Brain microvascular endothelial cell (primary cell): ENCODE data around the gene LCE2D.

Source experiments
- DNase-seq: peaks from one replicate; pipeline ENCODE4 v3.0.0-alpha.2; 2020
- H3K27ac ChIP-seq: fragments of 250-450 bp; sonication (Bioruptor Pico); 2 replicates; pipeline ENCODE4 v1.5.1; 2020; ENCODE audit warnings: mild to moderate bottlenecking, moderate library complexity
- H3K27me3 ChIP-seq: fragments of 250-450 bp; sonication (Bioruptor Pico); replicated peaks from 2 replicates; pipeline ENCODE4 v1.5.1; 2020; ENCODE audit warnings: mild to moderate bottlenecking
- H3K36me3 ChIP-seq: fragments of 250-450 bp; sonication (Bioruptor Pico); replicated peaks from 2 replicates; pipeline ENCODE4 v1.5.1; 2020; ENCODE audit warnings: mild to moderate bottlenecking
- H3K4me3 ChIP-seq: 2 replicates; pipeline ENCODE4 v1.5.1; 2011; ENCODE audit warnings: low read depth, mild to moderate bottlenecking, control low read depth, low read length, moderate library complexity
- in situ Hi-C: cut with HindIII; loops from 2 replicates; pipeline ENCODE4 v1.10.0; 2017; ENCODE audit warnings: low sequenced_read_pairs, low pct_ligation_motif_present
- TF ChIP-seq, protein P1 (sequence below): IDR thresholded peaks from 2 replicates; pipeline ENCODE4 v1.5.1; 2011; ENCODE audit warnings: low read depth, mild to moderate bottlenecking, moderate library complexity, low read length, control low read depth, inconsistent platforms; ENCODE audit errors: missing control alignments

Gene LCE2D, protein sequence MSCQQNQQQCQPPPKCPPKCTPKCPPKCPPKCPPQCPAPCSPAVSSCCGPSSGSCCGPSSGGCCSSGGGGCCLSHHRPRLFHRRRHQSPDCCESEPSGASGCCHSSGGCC

DNA sequence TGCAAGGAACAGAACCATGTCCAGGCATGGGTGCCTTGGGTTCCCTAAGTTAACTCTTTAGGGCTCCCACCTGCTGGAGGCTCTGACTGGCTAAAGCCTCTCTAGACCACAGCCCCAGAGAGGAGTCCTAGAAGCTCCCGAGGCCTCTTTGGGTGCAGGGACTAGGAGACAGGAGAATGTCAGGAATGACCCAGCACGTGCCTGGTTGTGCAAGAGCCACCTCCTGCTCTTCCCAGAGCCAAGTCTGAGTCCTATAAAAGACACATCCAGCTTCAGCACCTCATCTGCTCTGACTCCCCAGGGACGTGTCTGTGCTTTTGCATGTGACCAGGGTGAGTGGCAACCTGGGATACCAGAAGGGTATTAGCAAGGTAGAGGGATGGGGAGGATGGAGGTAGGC is at the start of gene LCE2D:
LCE2D (plus strand) TSS at position 283 of the 400 bp plus-strand sequence. CDS start 726 bp downstream, outside the sequence.
- Histone ChIP-seq H3K27me3 (no peaks in the 10 kb centered on the region), H3K36me3 (no peaks in the 10 kb centered on the region), H3K4me3 (no peak within 1 kb of the TSS), H3K27ac (no peak within 1 kb of the TSS)
- no peak for DNase-seq
- TF ChIP-seq, protein P1, sequence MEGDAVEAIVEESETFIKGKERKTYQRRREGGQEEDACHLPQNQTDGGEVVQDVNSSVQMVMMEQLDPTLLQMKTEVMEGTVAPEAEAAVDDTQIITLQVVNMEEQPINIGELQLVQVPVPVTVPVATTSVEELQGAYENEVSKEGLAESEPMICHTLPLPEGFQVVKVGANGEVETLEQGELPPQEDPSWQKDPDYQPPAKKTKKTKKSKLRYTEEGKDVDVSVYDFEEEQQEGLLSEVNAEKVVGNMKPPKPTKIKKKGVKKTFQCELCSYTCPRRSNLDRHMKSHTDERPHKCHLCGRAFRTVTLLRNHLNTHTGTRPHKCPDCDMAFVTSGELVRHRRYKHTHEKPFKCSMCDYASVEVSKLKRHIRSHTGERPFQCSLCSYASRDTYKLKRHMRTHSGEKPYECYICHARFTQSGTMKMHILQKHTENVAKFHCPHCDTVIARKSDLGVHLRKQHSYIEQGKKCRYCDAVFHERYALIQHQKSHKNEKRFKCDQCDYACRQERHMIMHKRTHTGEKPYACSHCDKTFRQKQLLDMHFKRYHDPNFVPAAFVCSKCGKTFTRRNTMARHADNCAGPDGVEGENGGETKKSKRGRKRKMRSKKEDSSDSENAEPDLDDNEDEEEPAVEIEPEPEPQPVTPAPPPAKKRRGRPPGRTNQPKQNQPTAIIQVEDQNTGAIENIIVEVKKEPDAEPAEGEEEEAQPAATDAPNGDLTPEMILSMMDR: no peak
- in situ Hi-C loops: no loop called here

DNA sequence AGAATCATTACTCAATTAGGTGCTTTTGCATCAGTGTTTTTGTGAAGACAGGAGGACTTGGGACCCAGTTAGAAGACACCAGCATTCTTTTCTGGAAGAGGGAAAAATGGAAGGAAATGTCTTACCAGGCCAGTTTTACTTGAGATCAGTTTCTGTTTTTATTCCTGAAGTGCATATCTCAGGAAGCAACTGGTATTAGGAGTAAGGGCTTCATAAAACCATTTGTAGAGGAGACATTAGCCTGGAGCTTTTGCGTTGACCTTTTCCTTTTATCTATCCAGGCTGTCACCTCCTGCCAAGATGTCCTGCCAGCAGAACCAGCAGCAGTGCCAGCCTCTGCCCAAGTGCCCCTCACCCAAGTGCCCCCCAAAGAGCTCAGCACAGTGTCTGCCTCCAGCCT is 49.7 kb upstream of the LCE2D start, which contains the start of gene LCE3B:
LCE3B (plus strand) TSS at position 301 of the 400 bp plus-strand sequence; CDS start at position 301, 0 bp downstream.
- Histone ChIP-seq H3K27me3 (no peaks in the 10 kb centered on the region), H3K27ac (no peak within 1 kb of the TSS), H3K4me3 (no peak within 1 kb of the TSS), H3K36me3 (no peaks in the 10 kb centered on the region)
- no peak for DNase-seq
- TF ChIP-seq, protein P1: no peak
- in situ Hi-C loops: no loop called here

DNA sequence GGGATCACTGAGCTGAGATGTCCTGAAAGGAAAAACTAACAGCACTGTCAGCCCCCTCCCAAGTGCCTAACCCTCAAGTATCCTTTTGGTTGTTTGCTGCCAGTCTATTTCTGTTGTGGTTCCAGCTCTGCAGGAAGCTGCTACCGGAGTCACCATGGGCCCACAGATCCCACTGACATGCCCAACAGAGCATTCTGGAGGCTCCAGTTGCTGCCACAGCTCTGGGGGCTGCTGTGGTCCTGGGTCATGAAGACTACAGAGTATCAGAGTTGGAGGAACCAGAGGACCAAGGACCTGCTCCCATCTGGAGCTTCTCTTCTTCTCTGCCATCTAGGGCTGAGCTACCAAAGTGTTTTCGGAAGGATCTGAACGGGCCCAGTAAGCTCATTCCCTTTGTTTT is 41.2 kb upstream of the LCE2D start:
- TF ChIP-seq, protein P1: no peak
- DNase-seq: no peak
- no peak overlapping the region for H3K27ac ChIP-seq
- H3K4me3 ChIP-seq: no peak overlapping the region
- H3K27me3 ChIP-seq: no peaks in the 10 kb centered on the region
- in situ Hi-C loops: no loop called here
- H3K36me3 ChIP-seq: no peaks in the 10 kb centered on the region

DNA sequence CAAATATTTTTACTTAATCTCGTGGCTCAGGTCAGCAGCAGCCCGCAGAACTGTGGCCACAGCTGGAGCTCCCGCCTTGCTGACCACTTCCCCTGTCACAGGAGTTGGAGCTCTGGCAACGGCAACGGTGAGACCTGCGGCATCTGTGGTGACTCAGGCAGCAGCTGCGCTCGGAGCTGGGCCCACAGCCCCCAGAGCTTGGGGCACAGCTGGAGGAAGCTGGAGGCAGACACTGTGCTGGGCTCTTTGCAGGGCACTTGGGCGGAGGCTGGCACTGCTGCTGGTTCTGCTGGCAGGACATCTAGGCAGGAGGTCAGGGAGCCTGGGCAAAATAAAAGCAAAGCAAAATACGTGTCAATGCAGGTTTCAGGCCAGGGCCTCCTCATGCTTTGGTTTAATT is 40.4 kb upstream of the LCE2D start, which contains the start of gene LCE3A:
LCE3A (minus strand) TSS at position 301 of the 400 bp plus-strand sequence; CDS start at position 301, 0 bp downstream.
- H3K27me3 ChIP-seq: no peaks in the 10 kb centered on the region
- TF ChIP-seq, protein P1: no peak
- no peak within 1 kb of the TSS for H3K27ac ChIP-seq
- H3K4me3 ChIP-seq: no peak within 1 kb of the TSS
- no peaks in the 10 kb centered on the region for H3K36me3 ChIP-seq
- DNase-seq: no peak
- in situ Hi-C loops: no loop called here

DNA sequence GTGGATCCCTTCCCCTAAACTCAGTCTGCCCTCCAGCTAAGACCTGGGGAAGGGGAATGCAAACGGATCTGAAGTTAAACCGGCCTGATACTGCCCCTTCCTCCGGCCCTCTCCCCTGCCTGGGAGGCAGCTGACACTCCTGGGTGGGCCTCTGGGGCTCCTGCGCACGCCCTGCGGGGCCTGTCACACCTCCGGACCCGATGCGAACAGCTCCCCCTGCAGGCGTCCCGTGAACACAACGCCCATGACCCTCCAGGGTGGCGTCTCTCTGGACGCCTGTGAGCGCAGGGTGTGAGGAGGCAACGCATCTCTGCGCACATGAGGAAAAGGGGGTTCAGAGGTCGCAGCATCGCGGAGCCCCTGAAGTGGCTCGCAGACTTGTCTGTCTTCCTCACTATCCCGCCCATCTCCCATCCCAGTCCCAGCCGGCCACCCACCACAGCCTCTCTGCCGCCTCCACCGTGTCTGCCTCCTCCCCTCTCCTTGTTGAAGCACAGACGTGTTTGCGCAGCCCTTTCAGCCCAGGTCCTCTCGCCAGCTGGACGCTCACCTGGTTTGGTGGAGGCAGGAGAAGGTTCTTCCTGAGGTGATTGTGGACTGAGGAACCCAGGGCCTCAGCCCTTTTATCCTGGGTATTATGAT is 39.9 kb upstream of the LCE2D start:
- H3K27ac ChIP-seq: no peak overlapping the region
- H3K4me3 ChIP-seq: no peak overlapping the region
- TF ChIP-seq, protein P1: no peak
- no peaks in the 10 kb centered on the region for H3K36me3 ChIP-seq
- DNase-seq: no peak
- in situ Hi-C loops: no loop called here
- no peaks in the 10 kb centered on the region for H3K27me3 ChIP-seq
